K562 (cell line): ENCODE results near the gene ARID3A. TPM values are rescaled to one million over a fixed set of nuclear protein-coding genes. Genes with fewer than 3 reads are reported as not detected.

Experiments
- BCOR ChIP-seq: fragments of 450-650 bp; IDR thresholded peaks from 2 replicates; pipeline ENCODE4 v1.6.1; 2016
- E4F1 ChIP-seq: fragments of 250-450 bp; sonication (Bioruptor Pico); IDR thresholded peaks from 2 replicates; pipeline ENCODE4 v1.5.0; 2021; ENCODE audit warnings: mild to moderate bottlenecking, borderline replicate concordance
- ELF2 ChIP-seq: fragments of 250-450 bp; sonication (Bioruptor Pico); IDR thresholded peaks from 2 replicates; pipeline ENCODE4 v1.5.0; 2021; ENCODE audit warnings: mild to moderate bottlenecking
- ETS2 ChIP-seq: IDR thresholded peaks from 2 replicates; pipeline ENCODE4 v1.6.1; 2016; ENCODE audit warnings: borderline replicate concordance, missing genetic modification characterization, mild to moderate bottlenecking, moderate library complexity, missing compliant biosample characterization; ENCODE audit not compliant: poor library complexity, severe bottlenecking
- POLR2AphosphoS5 ChIP-seq: IDR thresholded peaks from 2 replicates; pipeline ENCODE4 v1.6.1; 2011; ENCODE audit warnings: mild to moderate bottlenecking, low read depth, low read length, moderate library complexity; ENCODE audit not compliant: control insufficient read depth, insufficient read depth
- POLR3G ChIP-seq: IDR thresholded peaks from 2 replicates; pipeline ENCODE4 v1.6.1; 2011; ENCODE audit not compliant: insufficient read length, insufficient replicate concordance; ENCODE audit errors: extremely low read depth
- USF1 ChIP-seq: sonication (generic); formaldehyde crosslinking; IDR thresholded peaks from 2 replicates; pipeline ENCODE4 v1.9.0; 2022; ENCODE audit warnings: mild to moderate bottlenecking, missing genetic modification reagents
- ZNF263 ChIP-seq: sonication (generic); formaldehyde crosslinking; IDR thresholded peaks from 2 replicates; pipeline ENCODE4 v1.8.0; 2022; ENCODE audit warnings: mild to moderate bottlenecking, missing genetic modification reagents, borderline replicate concordance
- ZNF274 ChIP-seq: IDR thresholded peaks from 2 replicates; pipeline ENCODE4 v1.6.1; 2011; ENCODE audit warnings: low read depth, mild to moderate bottlenecking, low read length, moderate library complexity, borderline replicate concordance
- ZNF41 ChIP-seq: fragments of 250-450 bp; sonication (Bioruptor Pico); conservative IDR thresholded peaks from 2 replicates; pipeline ENCODE4 v1.4.0; 2020; ENCODE audit warnings: mild to moderate bottlenecking
- ZNF668 ChIP-seq: fragments of 250-450 bp; sonication (Bioruptor Pico); IDR thresholded peaks from 2 replicates; pipeline ENCODE4 v1.8.0; 2022; ENCODE audit warnings: mild to moderate bottlenecking, inconsistent platforms
- ZNF740 ChIP-seq, 3 experiments: fragments of 200-800 bp in 1 of 3; sonication (Bioruptor generic) in 1 of 3; sonication (generic) in 1 of 3; formaldehyde crosslinking in 1 of 3; IDR thresholded peaks; 2 replicates each; pipeline versions ENCODE4 v1.6.1 to v1.8.0; 2016 to 2022; ENCODE audit warnings: mild to moderate bottlenecking in 2 of 3, missing compliant biosample characterization in 2 of 3, missing genetic modification characterization in 2 of 3, missing genetic modification reagents in 1 of 3
- ZNF79 ChIP-seq: fragments of 250-450 bp; sonication (Bioruptor Pico); IDR thresholded peaks from 2 replicates; pipeline ENCODE4 v1.4.0; 2020; ENCODE audit warnings: low read depth, mild to moderate bottlenecking, moderate library complexity
- polyA plus RNA-seq, 8 experiments: library from polyadenylated mRNA; depleted of rRNA in 4 of 8; stranded (reverse) in 5 of 8; unstranded in 3 of 8; fragments of >200 nt; fragmentation: Nextera tagmentation in 2 of 8; fragmentation: Illumina TruSeq in 1 of 8; extraction: Ambion mirVana in 2 of 8; extraction: Trizol in 1 of 8; gene quantifications; 2 replicates each; pipeline versions ENCODE4 v1.2.1 to v1.2.3, GENCODE V29; 2011 to 2014; ENCODE audit warnings: inconsistent platforms in 1 of 8, missing spikeins in 1 of 8
- total RNA-seq, 7 experiments: library from RNA; depleted of rRNA in 6 of 7; stranded (reverse); fragments of >200 nt in 6 of 7; fragmentation: Illumina TruSeq in 2 of 7; extraction: Trizol in 2 of 7; gene quantifications; 2 replicates each; pipeline versions ENCODE4 v1.2.1 to v1.2.3, GENCODE V29; 2011 to 2021; ENCODE audit warnings: low replicate concordance in 1 of 7
- TF ChIP-seq, protein P1 (sequence below): sonication (generic); formaldehyde crosslinking; IDR thresholded peaks from 2 replicates; pipeline ENCODE4 v1.8.1; 2022; ENCODE audit warnings: missing genetic modification reagents
- TF ChIP-seq, protein P2 (sequence below): fragments of 250-450 bp; sonication (Bioruptor Pico); IDR thresholded peaks from 2 replicates; pipeline ENCODE4 v1.4.0; 2020; ENCODE audit warnings: mild to moderate bottlenecking, moderate library complexity
- TF ChIP-seq, protein P3 (sequence below), 2 experiments: fragments of 450-650 bp in 1 of 2; sonication (generic) in 1 of 2; formaldehyde crosslinking; conservative IDR thresholded peaks; 2 replicates each; pipeline versions ENCODE4 v1.4.0 to v1.8.1; 2020 to 2022; ENCODE audit warnings: mild to moderate bottlenecking in 1 of 2, missing genetic modification reagents in 1 of 2

ARID3A gene
- total and polyA plus RNA-seq, 9 of the 15 experiments (the other 6 are each of a cell fraction or from before 2014, with no cell fraction given), result 1.4 to 118 (median 31.2) TPM

GRCh38 chr19:925087-925525 is 729 bp upstream of the ARID3A start (continued):
- TF ChIP-seq, protein P1, sequence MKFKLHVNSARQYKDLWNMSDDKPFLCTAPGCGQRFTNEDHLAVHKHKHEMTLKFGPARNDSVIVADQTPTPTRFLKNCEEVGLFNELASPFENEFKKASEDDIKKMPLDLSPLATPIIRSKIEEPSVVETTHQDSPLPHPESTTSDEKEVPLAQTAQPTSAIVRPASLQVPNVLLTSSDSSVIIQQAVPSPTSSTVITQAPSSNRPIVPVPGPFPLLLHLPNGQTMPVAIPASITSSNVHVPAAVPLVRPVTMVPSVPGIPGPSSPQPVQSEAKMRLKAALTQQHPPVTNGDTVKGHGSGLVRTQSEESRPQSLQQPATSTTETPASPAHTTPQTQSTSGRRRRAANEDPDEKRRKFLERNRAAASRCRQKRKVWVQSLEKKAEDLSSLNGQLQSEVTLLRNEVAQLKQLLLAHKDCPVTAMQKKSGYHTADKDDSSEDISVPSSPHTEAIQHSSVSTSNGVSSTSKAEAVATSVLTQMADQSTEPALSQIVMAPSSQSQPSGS, result peak; percentile 62; the same call in 1 of the 2 replicates
- peak; percentile 95 for TF ChIP-seq BCOR
- no peak for TF ChIP-seq ZNF668
- no peak for TF ChIP-seq E4F1 (CRISPR knock-in tag)
- TF ChIP-seq ZNF79, result peak; percentile 47; the same call in 1 of the 2 replicates
- 0 out of 2 replicates have a peak, but pooled peaks have one; percentile 2 for TF ChIP-seq POLR2AphosphoS5
- TF ChIP-seq ZNF263 (CRISPR knock-in tag), result peak; percentile 81; the same call in 1 of the 2 replicates
- TF ChIP-seq, protein P2, sequence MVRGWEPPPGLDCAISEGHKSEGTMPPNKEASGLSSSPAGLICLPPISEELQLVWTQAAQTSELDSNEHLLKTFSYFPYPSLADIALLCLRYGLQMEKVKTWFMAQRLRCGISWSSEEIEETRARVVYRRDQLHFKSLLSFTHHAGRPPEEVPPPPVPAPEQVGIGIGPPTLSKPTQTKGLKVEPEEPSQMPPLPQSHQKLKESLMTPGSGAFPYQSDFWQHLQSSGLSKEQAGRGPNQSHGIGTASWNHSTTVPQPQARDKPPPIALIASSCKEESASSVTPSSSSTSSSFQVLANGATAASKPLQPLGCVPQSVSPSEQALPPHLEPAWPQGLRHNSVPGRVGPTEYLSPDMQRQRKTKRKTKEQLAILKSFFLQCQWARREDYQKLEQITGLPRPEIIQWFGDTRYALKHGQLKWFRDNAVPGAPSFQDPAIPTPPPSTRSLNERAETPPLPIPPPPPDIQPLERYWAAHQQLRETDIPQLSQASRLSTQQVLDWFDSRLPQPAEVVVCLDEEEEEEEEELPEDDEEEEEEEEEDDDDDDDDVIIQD (CRISPR knock-in tag), result 0 out of 2 replicates have a peak, but pooled peaks have one; percentile 48
- TF ChIP-seq, protein P3, sequence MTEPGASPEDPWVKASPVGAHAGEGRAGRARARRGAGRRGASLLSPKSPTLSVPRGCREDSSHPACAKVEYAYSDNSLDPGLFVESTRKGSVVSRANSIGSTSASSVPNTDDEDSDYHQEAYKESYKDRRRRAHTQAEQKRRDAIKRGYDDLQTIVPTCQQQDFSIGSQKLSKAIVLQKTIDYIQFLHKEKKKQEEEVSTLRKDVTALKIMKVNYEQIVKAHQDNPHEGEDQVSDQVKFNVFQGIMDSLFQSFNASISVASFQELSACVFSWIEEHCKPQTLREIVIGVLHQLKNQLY (CRISPR knock-in tag; conservative IDR thresholded peaks at IDR 0.05), result peak in 1 of 2 experiments; percentile 70; a peak in 1 of 4 replicates
- TF ChIP-seq ELF2, result no peak
- TF ChIP-seq ZNF41 (CRISPR knock-in tag), result no peak
- TF ChIP-seq POLR3G, result no peak
- no peak for TF ChIP-seq ZNF274
- 0 out of 2 replicates have a peak, but pooled peaks have one; percentile 21 for TF ChIP-seq ZNF740 (CRISPR knock-in tag; IDR thresholded peaks at IDR 0.05)
- TF ChIP-seq ZNF740 (tag; IDR thresholded peaks at IDR 0.05), result no peak; a peak in 1 of 4 replicates
- TF ChIP-seq USF1 (CRISPR knock-in tag), result peak; percentile 92
- no peak for TF ChIP-seq ETS2 (tag)
